Measurements from ENCODE around the gene TLK1.

The TLK1 gene

DNA sequence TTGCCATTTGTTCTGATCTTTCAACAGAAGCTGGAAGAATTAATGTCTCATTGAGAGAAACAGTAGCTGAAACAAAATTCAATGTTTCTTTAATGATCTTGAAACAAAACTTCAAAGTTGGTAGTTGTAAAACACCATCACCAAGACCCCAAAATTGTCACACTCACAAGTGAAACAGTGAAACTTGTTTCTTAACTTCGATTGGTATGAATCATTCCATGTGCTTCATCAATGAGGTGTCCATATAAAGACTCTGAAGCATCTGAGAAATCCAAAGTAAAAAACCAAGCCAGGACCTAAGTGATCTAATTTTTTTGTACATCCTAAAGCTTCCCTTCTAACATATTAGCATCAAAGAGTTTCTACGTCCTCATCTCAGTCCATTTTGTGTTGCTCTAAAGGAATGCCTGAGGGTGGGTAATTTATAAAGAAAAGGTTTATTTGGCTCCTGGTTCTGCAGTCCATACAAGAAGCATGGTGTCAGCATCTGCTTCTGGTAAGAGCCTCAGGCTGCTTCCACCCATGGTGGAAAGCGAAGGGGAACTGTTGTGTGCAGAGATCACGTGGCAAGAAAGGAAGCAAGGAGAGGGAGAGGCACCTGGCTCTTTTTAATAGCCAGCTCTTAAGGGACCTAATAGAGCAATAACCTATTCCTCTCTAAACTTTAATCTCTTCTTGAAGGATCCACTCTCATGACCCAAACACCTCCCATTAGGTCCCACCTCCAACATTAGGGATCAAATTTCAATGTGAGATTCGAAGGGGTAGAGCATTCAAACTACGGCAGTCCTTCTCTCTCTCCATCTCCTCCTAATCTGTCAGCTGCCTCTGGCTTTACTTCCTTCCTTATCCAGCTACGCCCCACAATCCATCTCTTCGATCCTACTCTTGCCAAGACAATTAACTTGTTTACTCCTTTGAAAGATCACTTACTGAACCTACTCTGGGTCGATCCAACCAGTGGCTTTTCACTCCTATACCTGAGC is 20.7 kb upstream of the TLK1 start:
- H3K4me3 ChIP-seq (ENCODE audit: control insufficient read depth in 1 of 7, extremely low read depth in 1 of 7, insufficient read depth in 4 of 7, low read depth in 2 of 7, low read length in 6 of 7), result no peak overlapping the region
- H3K4me1 ChIP-seq (ENCODE audit: control extremely low read depth in 1 of 4, control insufficient read depth in 4 of 4, insufficient read depth in 4 of 4, low read length in 3 of 4), result peaks cover 0 to 13% (median 4%) of the 10 kb centered on the region in 4 experiments
- DNase-seq, result no peak
- H3K27me3 ChIP-seq (replicated peaks in 2 of 5; ENCODE audit: control insufficient read depth in 4 of 5, insufficient read depth in 5 of 5, low read length in 4 of 5), result no peaks in the 10 kb centered on the region
- 43% methylated on average over 2 of the region's 9 CpGs for WGBS (ENCODE audit: insufficient coverage)
- CTCF ChIA-PET, result no interaction called here
- no peak overlapping the region for H3K27ac ChIP-seq (ENCODE audit: insufficient read depth in 1 of 2, low read depth in 1 of 2, low read length in 2 of 2, poor library complexity in 1 of 2, severe bottlenecking in 2 of 2)
- H3K9me3 ChIP-seq (ENCODE audit: control extremely low read depth in 1 of 5, control insufficient read depth in 4 of 5, insufficient read depth in 2 of 5, low read depth in 1 of 5, low read length in 4 of 5), result no peaks in the 10 kb centered on the region
- POLR2A ChIA-PET, result no interaction called here
- H3K36me3 ChIP-seq (ENCODE audit: control insufficient read depth in 4 of 4, insufficient read depth in 4 of 4, low read length in 3 of 4), result no peaks in the 10 kb centered on the region

DNA sequence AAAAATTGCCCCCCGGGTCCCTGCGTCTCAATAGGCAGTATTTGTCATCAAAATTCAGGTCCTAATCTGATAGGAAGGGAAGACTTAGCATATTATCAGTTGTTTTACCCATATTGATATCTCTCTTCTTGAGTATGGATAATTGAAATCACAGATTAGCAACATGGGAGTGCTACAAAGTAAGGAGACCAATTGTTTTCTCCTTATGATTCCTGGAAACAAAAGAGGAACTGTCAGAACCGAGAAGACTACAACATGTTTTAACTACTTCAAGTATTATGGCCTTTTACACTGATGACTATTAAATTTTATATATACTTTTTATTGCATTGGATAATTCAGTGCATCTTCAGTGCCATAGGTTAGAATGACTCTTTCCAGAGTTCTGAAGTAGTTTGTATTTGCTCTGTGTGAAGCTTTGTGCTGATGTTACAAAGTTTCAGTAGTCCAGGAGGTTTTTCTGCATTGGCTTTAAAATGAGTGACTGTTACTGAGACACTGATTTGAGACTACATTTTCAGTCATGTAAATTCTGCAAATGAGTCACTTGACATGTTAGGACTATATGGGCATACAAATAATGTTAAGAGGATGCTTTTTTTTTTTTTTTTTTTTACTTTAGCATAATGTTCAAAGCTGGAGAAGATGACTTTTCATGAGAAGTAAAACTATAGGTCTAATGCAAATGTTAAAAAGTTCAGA is 19.7 kb upstream of the TLK1 start:
- H3K27ac ChIP-seq (ENCODE audit: insufficient read depth in 1 of 2, low read depth in 1 of 2, low read length in 2 of 2, poor library complexity in 1 of 2, severe bottlenecking in 2 of 2), result no peak overlapping the region
- no peak overlapping the region for H3K4me3 ChIP-seq (ENCODE audit: control insufficient read depth in 1 of 7, extremely low read depth in 1 of 7, insufficient read depth in 4 of 7, low read depth in 2 of 7, low read length in 6 of 7)
- peak in 2 of 3 donors; percentile 17 to 25 for DNase-seq
- H3K9me3 ChIP-seq (ENCODE audit: control extremely low read depth in 1 of 5, control insufficient read depth in 4 of 5, insufficient read depth in 2 of 5, low read depth in 1 of 5, low read length in 4 of 5), result no peaks in the 10 kb centered on the region
- POLR2A ChIA-PET, result no interaction called here
- no CpG with 5 or more reads among the region's 3 CpGs for WGBS (ENCODE audit: insufficient coverage)
- CTCF ChIA-PET, result no interaction called here
- H3K27me3 ChIP-seq (replicated peaks in 2 of 5; ENCODE audit: control insufficient read depth in 4 of 5, insufficient read depth in 5 of 5, low read length in 4 of 5), result no peaks in the 10 kb centered on the region
- H3K36me3 ChIP-seq (ENCODE audit: control insufficient read depth in 4 of 4, insufficient read depth in 4 of 4, low read length in 3 of 4), result no peaks in the 10 kb centered on the region
- peaks cover 0 to 13% (median 4%) of the 10 kb centered on the region in 4 experiments for H3K4me1 ChIP-seq (ENCODE audit: control extremely low read depth in 1 of 4, control insufficient read depth in 4 of 4, insufficient read depth in 4 of 4, low read length in 3 of 4)

DNA sequence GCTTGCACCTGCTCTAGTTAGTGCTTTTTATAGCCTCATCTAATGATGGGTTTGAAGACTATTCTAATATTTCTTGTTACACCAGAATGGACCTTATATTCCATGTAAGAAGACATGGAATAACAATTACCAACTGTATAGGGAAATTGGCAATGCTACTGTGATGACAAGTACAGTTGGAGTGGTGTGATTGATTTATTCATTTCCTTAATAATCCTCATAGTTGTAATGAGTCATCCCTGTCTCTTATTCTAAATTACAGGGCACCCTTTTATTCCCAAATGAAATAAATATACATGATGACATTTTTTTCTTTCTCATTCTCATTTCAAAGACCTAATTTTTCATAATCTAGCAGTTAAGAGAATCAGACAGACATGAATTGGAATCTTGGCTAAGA is 18.3 kb upstream of the TLK1 start:
- Histone ChIP-seq H3K4me3 (ENCODE audit: control insufficient read depth in 1 of 7, extremely low read depth in 1 of 7, insufficient read depth in 4 of 7, low read depth in 2 of 7, low read length in 6 of 7) (no peak overlapping the region), H3K36me3 (ENCODE audit: control insufficient read depth in 4 of 4, insufficient read depth in 4 of 4, low read length in 3 of 4) (no peaks in the 10 kb centered on the region), H3K27me3 (replicated peaks in 2 of 5; ENCODE audit: control insufficient read depth in 4 of 5, insufficient read depth in 5 of 5, low read length in 4 of 5) (no peaks in the 10 kb centered on the region), H3K4me1 (ENCODE audit: control extremely low read depth in 1 of 4, control insufficient read depth in 4 of 4, insufficient read depth in 4 of 4, low read length in 3 of 4) (peaks cover 0 to 13% (median 4%) of the 10 kb centered on the region in 4 experiments), H3K27ac (ENCODE audit: insufficient read depth in 1 of 2, low read depth in 1 of 2, low read length in 2 of 2, poor library complexity in 1 of 2, severe bottlenecking in 2 of 2) (no peak overlapping the region), H3K9me3 (ENCODE audit: control extremely low read depth in 1 of 5, control insufficient read depth in 4 of 5, insufficient read depth in 2 of 5, low read depth in 1 of 5, low read length in 4 of 5) (no peaks in the 10 kb centered on the region)
- CTCF ChIA-PET, result interaction anchor here (1.3 kb wide), 1 partner anchor 15 kb away, joined by 3 read pairs; no protein-coding TSS in a partner anchor
- POLR2A ChIA-PET, result no interaction called here
- DNase-seq, result no peak

DNA sequence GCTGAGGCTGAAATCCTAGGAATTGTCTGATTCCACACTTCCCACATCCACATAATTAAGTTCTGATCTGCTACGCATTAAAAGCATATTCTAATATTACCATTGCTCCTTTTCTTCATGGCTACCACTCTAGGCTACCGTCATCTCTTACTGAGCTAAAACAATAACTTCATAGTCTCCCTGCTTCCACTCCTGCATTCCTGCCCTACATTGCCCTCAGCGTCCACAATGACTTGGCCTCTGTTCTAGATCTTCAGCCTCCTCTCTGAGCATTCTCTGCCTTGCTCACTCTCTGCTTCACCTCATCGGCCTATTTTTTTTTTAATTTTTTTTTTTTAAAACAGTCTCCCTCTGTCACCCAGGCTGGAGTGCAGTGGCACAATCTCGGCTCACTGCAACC is 15.8 kb upstream of the TLK1 start:
- ChIA-PET CTCF (no interaction called here), POLR2A (no interaction called here)
- H3K27me3 ChIP-seq (replicated peaks in 2 of 5; ENCODE audit: control insufficient read depth in 4 of 5, insufficient read depth in 5 of 5, low read length in 4 of 5), result no peaks in the 10 kb centered on the region
- DNase-seq, result no peak
- peaks cover 0 to 2% (median 0%) of the 10 kb centered on the region in 5 experiments for H3K9me3 ChIP-seq (ENCODE audit: control extremely low read depth in 1 of 5, control insufficient read depth in 4 of 5, insufficient read depth in 2 of 5, low read depth in 1 of 5, low read length in 4 of 5)
- no peak overlapping the region for H3K27ac ChIP-seq (ENCODE audit: insufficient read depth in 1 of 2, low read depth in 1 of 2, low read length in 2 of 2, poor library complexity in 1 of 2, severe bottlenecking in 2 of 2)
- H3K36me3 ChIP-seq (ENCODE audit: control insufficient read depth in 4 of 4, insufficient read depth in 4 of 4, low read length in 3 of 4), result no peaks in the 10 kb centered on the region
- no peak overlapping the region for H3K4me3 ChIP-seq (ENCODE audit: control insufficient read depth in 1 of 7, extremely low read depth in 1 of 7, insufficient read depth in 4 of 7, low read depth in 2 of 7, low read length in 6 of 7)
- WGBS (ENCODE audit: insufficient coverage), result 98% methylated on average over 4 of the region's 5 CpGs
- H3K4me1 ChIP-seq (ENCODE audit: control extremely low read depth in 1 of 4, control insufficient read depth in 4 of 4, insufficient read depth in 4 of 4, low read length in 3 of 4), result peaks cover 0 to 10% (median 3%) of the 10 kb centered on the region in 4 experiments

DNA sequence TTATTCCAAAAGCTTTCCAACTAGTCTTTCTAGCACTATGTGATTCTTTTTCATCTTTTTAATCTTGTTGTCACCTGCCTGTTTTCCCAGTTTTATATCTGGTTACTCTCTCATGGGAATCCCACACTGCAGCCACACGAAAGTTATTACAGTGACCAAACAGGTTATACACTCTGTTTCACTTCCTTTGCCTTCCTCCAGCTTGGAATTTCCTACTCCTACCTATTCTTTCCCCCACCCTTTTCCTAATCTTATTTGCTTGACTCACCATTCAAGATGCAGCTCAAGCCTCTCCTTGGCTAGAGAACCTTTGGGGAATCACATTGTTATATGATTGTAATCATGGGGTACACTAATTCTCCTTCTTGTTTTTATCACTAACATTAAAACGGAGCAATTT is 13.4 kb upstream of the TLK1 start:
- DNase-seq, result no peak
- Histone ChIP-seq H3K27me3 (replicated peaks in 2 of 5; ENCODE audit: control insufficient read depth in 4 of 5, insufficient read depth in 5 of 5, low read length in 4 of 5) (no peaks in the 10 kb centered on the region), H3K36me3 (ENCODE audit: control insufficient read depth in 4 of 4, insufficient read depth in 4 of 4, low read length in 3 of 4) (no peaks in the 10 kb centered on the region), H3K9me3 (ENCODE audit: control extremely low read depth in 1 of 5, control insufficient read depth in 4 of 5, insufficient read depth in 2 of 5, low read depth in 1 of 5, low read length in 4 of 5) (peaks cover 0 to 2% (median 0%) of the 10 kb centered on the region in 5 experiments), H3K4me1 (ENCODE audit: control extremely low read depth in 1 of 4, control insufficient read depth in 4 of 4, insufficient read depth in 4 of 4, low read length in 3 of 4) (no peaks in the 10 kb centered on the region), H3K27ac (ENCODE audit: insufficient read depth in 1 of 2, low read depth in 1 of 2, low read length in 2 of 2, poor library complexity in 1 of 2, severe bottlenecking in 2 of 2) (no peak overlapping the region), H3K4me3 (ENCODE audit: control insufficient read depth in 1 of 7, extremely low read depth in 1 of 7, insufficient read depth in 4 of 7, low read depth in 2 of 7, low read length in 6 of 7) (no peak overlapping the region)
- CTCF ChIA-PET, result interaction anchor here (1.5 kb wide), 1 partner anchor 16 kb away, joined by 4 read pairs; no protein-coding TSS in a partner anchor
- WGBS (ENCODE audit: insufficient coverage), result no CpG with 5 or more reads among the region's 2 CpGs
- POLR2A ChIA-PET, result no interaction called here

DNA sequence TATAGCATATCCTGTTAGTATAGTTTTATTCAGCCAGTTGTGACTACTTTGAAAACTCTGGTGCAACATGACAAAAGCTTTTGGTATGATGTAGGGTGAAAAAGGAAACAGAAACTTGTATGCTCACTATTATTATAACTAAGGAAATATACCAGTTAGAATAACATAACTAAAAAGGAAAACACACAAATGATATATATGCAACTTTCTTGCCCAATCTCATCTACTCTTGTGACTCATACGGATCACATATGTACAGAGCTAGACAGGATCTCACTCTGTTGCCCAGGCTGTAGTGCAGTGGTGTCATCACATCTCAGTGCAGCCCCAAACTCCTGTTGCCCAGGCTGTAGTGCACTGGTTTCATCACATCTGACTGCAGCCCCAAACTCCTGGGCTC is 12.4 kb upstream of the TLK1 start:
- POLR2A ChIA-PET, result no interaction called here
- CTCF ChIA-PET, result interaction anchor here (1.5 kb wide), 1 partner anchor 17 kb away, joined by 4 read pairs; no protein-coding TSS in a partner anchor
- no peak overlapping the region for H3K4me3 ChIP-seq (ENCODE audit: control insufficient read depth in 1 of 7, extremely low read depth in 1 of 7, insufficient read depth in 4 of 7, low read depth in 2 of 7, low read length in 6 of 7)
- H3K27ac ChIP-seq (ENCODE audit: insufficient read depth in 1 of 2, low read depth in 1 of 2, low read length in 2 of 2, poor library complexity in 1 of 2, severe bottlenecking in 2 of 2), result no peak overlapping the region
- H3K4me1 ChIP-seq (ENCODE audit: control extremely low read depth in 1 of 4, control insufficient read depth in 4 of 4, insufficient read depth in 4 of 4, low read length in 3 of 4), result no peaks in the 10 kb centered on the region
- DNase-seq, result no peak
- no peaks in the 10 kb centered on the region for H3K36me3 ChIP-seq (ENCODE audit: control insufficient read depth in 4 of 4, insufficient read depth in 4 of 4, low read length in 3 of 4)
- H3K9me3 ChIP-seq (ENCODE audit: control extremely low read depth in 1 of 5, control insufficient read depth in 4 of 5, insufficient read depth in 2 of 5, low read depth in 1 of 5, low read length in 4 of 5), result peaks cover 0 to 2% (median 0%) of the 10 kb centered on the region in 5 experiments
- no peaks in the 10 kb centered on the region for H3K27me3 ChIP-seq (replicated peaks in 2 of 5; ENCODE audit: control insufficient read depth in 4 of 5, insufficient read depth in 5 of 5, low read length in 4 of 5)
- WGBS (ENCODE audit: insufficient coverage), result 100% methylated on average over 1 of the region's 1 CpG

DNA sequence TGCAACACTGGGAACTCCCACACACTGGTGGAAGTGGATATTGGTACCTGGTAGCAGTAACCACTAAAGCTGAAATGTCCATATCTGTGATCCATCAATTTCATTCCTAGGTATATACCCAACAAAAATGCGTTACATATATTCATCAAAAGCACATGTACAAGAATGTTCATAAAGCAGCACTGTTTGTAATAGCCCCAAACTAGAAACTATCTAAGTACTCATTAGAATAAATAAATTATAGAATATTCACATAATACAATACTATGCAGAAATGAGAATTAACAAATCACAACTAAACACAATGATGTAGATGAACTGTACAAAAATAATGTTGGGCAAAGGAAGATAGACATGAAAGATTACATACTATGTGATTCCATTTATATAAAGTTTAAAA is 11.1 kb upstream of the TLK1 start:
- POLR2A ChIA-PET, result no interaction called here
- no CpG with 5 or more reads among the region's 1 CpG for WGBS (ENCODE audit: insufficient coverage)
- Histone ChIP-seq H3K36me3 (ENCODE audit: control insufficient read depth in 4 of 4, insufficient read depth in 4 of 4, low read length in 3 of 4) (no peaks in the 10 kb centered on the region), H3K4me3 (ENCODE audit: control insufficient read depth in 1 of 7, extremely low read depth in 1 of 7, insufficient read depth in 4 of 7, low read depth in 2 of 7, low read length in 6 of 7) (no peak overlapping the region), H3K9me3 (ENCODE audit: control extremely low read depth in 1 of 5, control insufficient read depth in 4 of 5, insufficient read depth in 2 of 5, low read depth in 1 of 5, low read length in 4 of 5) (peaks cover 0 to 2% (median 0%) of the 10 kb centered on the region in 5 experiments), H3K27me3 (replicated peaks in 2 of 5; ENCODE audit: control insufficient read depth in 4 of 5, insufficient read depth in 5 of 5, low read length in 4 of 5) (no peaks in the 10 kb centered on the region), H3K4me1 (ENCODE audit: control extremely low read depth in 1 of 4, control insufficient read depth in 4 of 4, insufficient read depth in 4 of 4, low read length in 3 of 4) (no peaks in the 10 kb centered on the region), H3K27ac (ENCODE audit: insufficient read depth in 1 of 2, low read depth in 1 of 2, low read length in 2 of 2, poor library complexity in 1 of 2, severe bottlenecking in 2 of 2) (no peak overlapping the region)
- CTCF ChIA-PET, result no interaction called here
- no peak for DNase-seq

Measured in common myeloid progenitor, CD34-positive (primary cell).